ENCODE measurements around the gene MB.
A peak's percentile ranks its signal among the peaks of the same experiment; 100 is the strongest.

The MB gene

DNA sequence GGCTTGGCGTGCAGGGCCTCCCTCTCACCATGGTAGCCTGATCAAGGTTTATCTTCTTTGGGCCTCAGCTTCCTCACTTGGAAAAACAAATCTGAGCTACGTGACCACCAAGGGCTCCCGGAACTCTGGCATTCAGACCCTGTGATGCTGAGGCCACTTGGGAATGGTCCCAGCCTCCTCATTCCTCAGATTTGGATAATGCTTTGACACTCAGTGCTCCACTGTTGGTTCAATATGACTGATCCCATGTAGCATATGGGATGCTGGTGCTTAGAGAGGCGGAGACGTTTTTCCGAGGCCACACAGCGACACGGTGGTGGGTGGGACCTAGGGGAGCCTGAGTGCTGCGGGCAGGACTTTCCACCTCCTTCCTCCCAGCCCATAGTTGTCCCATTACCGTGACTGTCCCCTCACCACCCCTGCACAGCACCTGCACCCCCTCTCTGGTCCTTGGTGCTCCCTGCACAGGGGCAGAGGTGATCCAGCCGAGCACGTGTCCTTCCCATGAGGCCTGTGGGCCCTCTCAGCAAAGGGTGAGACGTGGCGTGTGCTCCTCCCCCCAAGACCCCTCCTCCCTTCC is 23.1 kb downstream of the MB start:
- DNase-seq (ENCODE audit: low read depth), result no peak

DNA sequence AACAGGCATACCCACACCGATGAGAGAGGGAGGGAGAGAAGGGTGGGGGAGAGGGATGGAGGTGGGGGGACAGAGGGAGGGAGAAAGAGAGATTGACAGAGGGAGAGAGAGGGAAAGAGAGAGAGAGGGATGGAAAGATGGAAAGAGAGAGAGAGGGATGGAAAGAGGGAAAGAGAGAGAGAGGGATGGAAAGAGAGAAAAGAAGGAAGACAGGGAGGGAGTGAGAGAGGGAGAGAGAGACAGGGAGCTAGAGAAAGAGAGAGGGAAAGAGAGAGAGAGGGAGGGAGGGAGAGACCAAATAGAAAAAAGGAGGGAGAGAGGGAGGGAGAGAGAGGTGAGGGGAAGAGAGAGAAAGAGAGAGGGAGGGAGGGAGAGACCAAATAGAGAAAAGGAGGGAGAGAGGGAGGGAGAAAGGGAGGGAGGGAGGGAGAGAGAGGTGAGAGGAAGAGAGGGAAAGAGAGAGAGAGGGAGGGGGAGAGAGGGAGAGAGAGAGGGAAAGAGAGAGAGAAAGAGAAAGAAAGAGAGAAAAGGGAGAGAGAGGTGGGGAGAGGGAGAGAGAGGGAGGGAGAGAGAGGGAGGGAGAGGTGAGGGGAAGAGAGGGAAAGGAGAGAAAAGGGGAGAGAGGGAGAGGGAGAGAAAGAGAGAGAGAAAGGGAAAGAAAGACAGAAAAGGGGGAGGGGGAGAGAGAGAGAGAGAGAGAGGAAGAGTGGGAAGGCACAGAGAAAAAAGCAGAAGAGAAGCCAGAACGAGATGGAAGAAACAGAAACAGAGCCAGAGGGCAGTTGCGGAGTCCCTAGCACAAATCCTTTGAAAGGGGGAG is 23.8 kb downstream of the MB start:
- DNase-seq (ENCODE audit: low read depth), result no peak

DNA sequence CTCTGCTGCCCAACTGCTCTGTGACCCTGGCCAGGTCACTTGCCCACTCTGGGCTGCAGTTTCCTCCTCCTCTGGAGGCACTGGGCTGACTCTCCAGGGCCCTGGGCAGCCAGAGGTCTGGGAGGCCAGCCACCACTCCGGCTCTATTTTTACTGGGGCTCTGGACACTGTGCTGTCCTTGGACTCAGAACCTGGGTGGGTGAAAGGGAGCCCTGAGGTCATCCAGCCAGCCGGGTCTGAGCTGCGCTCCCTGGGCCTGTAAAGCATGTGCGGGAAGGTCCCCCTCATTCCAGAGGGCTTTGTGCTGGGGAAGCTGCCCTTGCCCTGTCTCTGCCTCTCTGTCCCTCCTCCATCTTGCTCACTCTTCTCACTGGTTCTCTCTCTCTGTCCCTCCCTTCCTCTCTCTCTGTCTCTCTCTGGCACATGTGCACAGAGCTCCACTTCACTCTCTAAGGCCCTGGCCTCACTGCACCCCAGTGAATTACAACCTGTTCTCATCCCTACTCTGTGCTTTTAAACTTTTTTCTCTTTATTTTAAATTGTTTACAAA is 24.6 kb downstream of the MB start:
- no peak for DNase-seq (ENCODE audit: low read depth)

DNA sequence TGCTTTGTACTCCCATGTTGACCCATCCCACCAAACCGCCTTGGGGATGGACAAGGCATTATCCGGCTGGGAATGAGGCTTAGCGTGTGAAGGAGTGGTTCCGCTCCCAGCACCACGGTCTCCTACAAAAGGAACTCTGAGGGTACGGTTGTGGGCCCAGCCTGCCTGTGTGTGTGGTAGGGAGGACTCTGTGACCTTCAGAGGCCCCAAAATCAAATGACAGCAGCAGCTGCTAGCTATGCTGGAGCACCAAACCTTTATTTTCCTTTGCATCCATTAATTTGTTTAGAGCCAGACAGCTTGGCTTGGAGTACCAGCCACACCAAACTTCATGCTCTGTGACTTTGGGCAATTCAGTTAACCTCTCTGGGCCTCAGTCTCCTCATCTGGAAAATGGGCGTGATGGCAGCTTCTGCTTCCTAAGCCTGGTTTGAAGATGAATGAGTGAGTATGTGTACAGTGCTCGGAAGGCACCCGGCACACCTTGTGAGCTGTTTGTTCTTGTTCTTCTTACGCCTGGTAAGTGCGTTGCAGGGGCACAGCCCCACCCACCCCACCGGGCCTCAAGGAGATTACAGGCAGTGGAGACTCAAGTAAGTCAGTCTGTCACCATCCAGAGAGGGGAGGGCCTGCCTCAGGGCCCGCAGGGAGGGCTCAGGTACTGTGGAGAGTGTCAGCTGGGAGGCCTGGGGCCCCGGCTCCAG is 25.3 kb downstream of the MB start:
- DNase-seq (ENCODE audit: low read depth), result no peak

DNA sequence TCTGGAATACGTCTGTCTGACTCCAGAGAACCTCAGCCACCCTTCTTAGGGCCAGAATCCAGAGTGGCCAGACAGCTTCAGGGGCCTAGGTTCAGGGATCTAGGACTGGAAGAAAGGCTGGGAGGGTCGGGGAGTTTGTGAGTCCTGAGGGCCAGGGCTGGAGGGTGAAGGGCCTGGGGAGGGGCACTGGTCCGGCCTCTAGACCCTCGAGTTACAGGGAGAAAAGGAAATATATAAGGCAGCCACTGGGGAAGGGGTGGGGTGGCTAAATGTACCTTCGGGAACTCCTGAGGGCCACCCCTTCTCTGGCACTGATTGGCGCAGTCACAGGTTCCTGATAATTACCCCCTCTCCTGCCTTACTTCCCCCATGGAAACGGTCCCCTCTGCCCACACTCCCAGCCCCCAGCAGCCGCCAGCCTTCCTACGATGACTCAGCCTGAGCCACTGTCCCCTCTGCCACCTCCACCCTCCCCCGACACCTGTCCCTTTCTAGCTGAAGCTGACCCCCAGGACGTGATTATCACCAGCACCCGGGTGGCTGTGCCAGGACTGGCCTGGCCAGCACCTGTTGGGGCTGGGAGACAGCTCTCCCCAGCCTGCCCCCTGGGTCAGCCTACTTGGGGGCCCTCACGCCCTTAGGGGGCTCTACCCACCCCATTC is 26.4 kb downstream of the MB start:
- DNase-seq (ENCODE audit: low read depth), result no peak

DNA sequence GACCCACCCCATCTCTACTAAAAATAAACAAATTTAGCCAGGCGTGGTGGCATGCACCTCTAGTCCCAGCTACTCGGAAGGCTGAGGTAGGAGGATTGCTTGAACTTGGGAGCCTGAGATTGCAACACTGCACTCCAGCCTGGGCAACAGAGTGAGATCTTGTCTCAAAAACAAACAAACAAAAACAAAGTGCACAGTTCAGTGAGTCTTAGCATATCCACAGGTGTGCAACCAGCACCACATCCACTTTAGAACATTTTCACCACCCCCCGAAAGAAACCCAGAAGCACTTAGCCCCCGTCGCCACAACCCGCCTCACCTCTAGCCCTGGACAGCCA is 27.4 kb downstream of the MB start:
- DNase-seq (ENCODE audit: low read depth), result no peak

DNA sequence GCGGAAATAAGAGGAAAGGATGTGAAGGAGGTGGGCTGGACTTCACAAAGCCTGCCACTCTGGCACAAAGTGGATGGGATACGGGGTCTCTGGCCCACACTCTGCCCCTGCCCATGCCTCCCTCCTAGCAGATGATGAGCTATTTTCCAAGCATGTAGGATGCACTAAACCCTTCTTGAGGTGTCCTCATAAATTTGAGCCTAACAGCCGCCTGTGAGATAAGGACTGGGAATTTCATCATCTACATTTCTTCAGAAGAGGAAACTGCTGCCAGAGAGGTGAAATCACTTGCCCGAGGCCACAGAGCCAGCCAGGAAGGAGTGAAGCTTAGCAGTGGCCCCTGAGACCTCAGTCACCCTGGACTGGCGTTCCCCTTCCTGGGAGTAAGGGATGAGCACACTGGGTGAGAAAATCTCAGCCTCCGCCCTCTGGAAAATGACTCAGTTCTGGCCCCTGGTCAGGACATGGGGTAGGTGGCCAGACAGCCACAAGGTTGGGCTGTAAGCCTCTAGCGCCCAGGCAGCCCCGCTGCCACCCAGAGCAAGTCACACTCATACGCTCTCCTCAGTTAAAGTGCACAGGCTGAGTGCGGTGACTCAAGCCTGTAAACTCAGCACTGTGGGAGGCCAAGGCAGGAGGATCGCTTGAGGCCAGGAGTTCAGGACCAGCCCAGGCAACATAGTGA is 27.9 kb downstream of the MB start:
- no peak for DNase-seq (ENCODE audit: low read depth)

DNA sequence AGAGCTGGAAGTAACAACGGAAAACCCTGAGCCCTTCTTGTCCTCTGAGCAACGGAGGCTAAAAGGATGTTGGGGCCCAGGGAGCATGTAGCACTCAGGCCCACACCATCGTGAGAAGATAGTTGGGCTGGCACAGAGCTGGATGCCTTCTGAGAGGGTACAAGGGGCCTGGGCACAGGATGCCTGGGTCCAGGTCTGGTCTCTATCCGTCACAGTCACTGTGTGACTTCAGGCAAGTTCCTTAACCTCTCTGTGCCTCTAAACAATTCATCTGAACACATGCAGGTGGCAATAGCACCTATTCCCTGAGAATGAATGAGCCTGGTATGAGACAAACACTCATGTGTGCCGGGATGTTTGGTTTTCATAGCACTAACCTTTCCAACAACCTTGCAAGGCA is 29.2 kb downstream of the MB start:
- no peak for DNase-seq (ENCODE audit: low read depth)

DNA sequence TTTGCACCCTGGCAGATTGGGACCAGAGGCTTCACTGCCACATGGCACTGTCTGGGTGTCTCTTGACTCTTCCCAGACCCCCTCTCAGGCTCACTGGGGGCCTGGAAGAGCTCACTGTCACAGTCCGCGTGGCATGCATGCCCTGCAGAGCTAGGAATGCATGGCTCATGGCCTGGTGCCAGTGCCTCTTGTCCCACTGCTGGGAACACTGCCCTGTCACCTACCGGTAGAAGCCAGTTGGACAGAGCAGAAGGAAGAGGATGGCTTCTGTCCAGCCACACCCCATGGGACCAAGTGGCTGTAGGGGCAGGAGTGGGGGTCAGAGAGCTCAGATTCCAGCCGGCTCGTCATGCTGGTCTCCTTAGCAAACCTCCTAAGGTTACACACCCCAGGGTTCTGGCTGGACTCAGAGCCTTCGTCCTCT is 29.7 kb downstream of the MB start:
- DNase-seq (ENCODE audit: low read depth), result no peak

DNA sequence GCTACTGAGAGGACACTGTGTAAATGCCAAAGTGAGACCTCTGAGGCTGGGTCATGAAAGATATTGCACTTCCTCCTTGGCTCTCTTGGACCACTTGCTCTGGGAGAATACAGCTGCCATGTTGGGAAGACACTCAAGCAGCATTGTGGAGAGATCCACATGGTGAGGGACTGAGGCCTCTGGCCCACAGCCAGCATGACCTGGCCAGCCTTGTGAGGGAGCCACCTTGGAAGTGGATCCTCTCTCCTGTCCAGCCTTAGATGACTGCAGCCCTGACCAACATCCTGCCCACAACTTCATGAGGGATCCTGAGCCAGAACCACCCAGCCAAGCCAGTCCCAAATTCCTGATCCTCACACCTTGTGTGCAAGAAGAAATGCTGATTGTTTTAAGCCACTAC is 30.4 kb downstream of the MB start:
- no peak for DNase-seq (ENCODE audit: low read depth)

DNA sequence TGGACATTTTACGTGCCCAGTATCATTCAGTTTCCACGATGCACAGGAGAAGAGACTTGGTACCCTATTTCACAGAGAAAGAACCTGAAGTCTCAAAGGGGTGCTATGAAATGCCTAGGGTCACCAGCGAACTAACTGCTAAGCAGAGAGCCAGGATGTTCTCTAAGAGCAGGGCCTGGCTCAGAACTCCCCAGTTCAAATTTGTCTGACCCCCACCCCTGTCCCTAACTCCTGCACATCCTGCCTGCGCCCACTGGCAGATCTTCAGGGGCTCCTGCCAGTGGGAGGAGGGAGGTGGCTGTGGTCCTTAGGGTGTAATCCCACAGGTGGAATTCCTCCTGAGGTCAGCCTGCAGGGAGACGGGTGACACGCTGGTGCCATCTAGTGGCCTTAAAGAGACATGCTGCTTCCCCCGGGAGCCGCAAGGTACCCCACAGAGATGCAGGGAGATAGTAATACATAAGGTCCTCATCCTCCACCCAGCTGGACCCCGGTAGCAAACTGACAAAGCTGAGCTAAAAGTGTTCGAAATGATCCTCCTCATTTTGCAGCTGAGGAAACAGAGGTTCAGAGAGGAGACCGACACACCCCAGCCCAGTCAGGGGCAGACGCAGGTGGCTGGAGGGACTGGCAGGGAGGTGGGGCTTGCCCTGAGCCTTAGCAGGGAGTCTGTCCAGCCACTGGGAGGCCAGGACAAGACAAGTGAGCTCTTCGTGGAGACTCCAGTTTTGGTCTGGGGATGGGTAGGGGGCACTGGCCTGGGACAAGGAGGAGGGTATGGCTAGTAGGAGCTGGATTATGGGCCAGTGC is 34.1 kb downstream of the MB start:
- DNase-seq (ENCODE audit: low read depth), result peak; percentile 7

DNA sequence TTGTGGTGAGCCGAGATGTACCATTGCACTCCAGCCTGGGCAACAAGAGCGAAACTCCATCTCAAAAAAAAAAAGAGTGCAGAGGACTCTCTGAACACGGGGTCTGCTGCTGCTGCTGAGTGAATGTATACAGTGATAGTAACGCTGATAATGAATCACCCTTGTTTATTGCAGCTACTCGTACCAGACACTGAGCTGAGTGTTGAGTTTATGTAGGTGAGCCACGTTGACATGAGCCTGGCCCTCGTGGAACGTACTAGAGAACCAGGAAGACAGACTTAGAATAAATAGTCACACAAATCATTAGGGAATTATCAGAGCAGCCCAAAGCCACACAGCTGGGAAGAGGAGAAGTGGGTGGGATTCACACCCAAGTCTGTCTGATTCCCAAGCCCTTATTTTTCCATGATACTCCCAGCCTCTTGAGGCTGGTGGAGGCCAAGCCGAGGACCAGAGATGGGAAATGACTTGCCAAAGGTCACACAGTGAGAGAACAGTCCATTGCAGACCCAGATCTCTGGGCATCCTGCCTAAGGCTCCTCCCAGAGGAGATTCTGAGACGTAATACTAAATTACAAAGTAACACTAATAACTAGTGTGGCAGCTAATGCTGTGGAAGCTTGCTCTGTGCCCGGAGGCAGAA is 34.8 kb downstream of the MB start:
- DNase-seq (ENCODE audit: low read depth), result no peak

DNA sequence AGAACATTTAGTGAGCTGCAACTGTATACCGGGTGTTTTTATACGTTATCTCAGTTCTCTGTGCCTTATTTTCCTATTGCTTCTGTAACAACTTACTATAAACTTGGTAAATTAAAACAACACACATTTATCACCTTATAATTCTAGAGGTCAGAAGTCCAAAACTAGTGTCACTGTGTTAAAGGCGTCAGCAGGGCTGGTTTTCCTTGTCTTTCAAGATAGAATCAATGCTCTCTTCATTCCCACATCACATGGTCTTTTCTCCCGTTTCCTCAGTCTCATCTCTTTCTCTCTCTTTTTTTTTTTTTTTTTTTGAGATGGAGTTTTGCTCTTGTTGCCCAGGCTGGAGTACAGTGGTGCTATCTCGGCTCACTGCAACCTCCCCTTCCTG is 36.1 kb downstream of the MB start:
- DNase-seq (ENCODE audit: low read depth), result no peak

DNA sequence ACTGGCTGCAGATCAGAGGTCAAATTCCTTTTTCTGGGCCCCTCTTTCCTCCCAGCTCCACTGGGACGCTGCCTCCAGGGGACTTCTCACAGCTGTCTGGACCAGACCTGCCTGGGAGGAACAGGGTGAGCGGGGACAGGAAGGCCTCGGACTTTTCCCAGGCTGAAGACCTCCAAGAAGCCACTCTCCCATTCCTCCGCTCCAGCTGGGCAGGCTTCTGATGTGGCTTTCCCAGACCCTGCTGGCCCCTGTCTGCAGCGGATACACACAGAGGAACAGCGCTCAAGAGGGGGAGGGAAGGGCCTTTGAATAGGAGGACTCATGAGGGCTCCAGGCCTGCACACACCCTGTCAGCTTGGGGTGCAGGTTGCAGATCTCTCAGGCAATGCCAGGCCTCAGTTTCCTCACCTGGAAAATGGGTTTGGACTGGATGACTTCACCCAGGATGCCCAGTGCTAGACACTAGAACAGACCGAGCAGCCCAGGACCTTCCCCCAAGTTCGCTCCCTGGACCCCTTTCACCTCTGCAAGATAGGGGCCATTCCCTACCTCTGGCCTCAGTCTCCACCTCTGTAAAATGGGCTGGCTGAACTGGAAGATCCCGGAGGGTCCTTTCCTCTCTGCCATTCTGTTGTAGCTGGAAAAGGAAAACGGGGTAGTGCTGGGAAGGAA is 36.6 kb downstream of the MB start:
- no peak for DNase-seq (ENCODE audit: low read depth)

DNA sequence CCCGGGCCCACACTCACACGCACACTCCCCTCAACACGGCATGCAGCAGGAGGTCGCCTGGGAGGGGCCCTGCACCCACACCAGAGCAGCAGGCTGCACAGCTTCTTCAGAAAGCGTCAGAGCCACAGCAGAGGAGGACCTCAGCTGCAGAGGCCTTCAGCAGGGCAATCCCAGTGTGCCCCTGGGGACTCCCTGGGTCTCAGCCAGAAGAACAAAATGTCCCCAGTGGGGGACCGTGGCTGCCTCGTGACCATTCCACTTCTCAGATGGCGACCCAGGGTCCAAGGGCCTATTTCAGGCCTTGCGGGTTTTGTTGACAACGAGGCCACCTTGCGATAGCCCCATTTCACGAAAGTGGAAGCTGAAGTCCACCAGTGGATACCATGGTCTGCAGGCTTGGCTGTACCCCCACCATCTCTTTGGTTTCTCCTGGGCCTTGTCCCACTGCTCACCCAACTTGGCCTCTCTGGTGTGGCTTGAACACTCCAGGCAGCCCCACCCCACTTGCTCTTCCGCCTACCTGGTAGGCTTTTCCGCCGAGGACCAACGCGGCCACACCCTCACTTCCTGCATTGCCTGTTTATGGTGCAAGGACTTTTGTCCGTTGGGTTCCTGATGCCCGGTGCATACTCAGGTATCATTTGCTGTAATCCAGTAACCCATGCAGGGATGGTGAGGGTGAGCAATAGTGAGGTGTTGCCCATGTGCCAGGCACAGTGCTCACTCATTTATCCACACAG is 38.1 kb downstream of the MB start:
- no peak for DNase-seq (ENCODE audit: low read depth)

DNA sequence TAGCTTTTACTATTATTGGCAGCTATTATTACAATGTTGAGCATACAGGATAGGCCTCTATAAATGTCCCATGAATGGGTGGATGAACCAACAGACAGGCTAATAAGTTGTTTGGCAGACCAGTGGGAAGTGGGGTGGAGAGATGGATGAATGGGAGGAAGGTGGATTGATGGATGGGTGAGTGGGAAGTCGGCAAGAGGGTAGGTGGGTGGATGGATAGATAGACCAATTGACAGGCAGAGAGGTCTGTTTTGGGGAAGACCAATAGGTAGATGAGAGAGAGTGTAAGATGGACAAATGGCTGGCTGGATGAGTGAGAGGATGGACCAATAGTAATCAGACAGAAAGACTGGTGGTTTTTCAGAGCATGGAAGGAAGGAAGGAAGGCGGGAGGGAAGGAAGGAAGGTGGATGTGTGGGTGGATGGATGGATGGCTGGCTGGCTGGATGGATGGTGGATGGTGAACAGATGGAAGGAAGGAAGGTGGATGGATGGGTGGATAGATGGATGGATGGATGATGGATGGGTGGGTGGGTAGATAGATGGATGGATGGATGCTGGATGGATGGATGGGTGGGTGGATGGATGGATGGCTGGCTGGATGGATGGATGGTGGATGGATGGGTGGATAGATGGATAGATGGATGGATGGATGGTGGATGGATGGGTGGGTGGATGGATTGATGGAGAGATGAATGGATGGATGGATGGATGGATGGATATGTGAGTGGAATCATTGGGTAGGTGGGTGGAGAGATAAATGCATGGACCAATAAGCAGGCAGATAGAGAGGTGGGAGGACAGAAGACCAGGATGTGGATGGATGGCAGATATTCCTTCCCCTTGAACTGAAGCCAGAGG is 39.1 kb downstream of the MB start:
- no peak for DNase-seq (ENCODE audit: low read depth)

DNA sequence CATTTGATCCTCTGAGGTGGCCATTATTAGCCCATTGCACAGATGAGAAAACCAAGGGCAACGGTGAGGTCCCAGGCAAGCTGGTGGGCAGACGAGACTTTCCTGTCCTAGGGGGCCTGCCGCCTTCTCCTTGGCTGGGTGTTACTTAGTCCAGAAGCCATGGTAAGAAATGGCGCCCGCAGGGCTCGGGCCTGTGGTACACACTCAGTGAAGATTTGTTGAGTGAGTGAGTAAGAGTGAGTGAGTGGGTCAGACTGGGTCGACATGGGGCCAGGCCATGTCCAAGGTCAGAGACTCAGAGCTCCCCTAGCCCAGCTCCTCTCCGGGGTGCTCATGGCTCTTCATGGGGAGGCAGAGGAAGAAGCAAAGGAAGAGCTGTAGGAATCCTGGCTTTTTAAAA is 40.5 kb downstream of the MB start:
- DNase-seq (ENCODE audit: low read depth), result no peak

DNA sequence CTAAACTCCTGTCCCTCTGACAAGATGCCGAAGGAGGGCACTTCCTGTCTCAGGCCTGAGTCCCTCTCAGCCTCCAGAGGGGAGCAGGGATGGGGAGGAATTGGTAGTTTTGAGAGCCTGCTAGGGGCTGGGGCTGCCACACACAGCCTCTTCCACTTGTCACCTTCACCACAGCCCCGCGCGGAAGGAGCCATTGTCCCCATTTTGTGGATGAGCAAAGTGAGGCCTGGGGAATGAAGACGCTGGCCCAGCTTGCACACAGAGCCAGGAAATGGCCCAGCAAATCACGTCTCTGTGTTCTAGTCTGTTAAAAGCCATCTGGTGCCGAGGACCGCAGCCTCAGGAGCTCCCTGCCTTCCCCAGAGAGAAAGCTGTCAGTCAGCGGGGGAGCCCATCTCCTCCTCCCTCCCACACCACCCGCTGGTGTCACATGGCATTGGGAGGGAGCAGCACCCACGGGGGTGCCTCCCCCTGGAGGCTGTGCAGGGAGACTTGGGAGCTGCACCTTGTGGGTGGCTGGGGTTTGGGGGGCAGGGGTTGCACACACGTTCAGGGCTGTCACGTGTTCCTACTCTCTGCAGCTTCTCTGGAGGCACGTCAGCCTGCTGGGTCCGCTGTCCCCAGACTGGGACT is 41.9 kb downstream of the MB start:
- DNase-seq (ENCODE audit: low read depth), result no peak
